Stimulated activated naive CD8-positive, alpha-beta T cell treated with anti-CD3 and anti-CD28 coated beads, Interleukin-15, Interleukin-2, amounts not matched to agents 100 ng/mL and 50 ng/mL, for 24 hours (primary cell): Measurements from ENCODE around the gene CTDSP1.

Experiments
- H3K27ac Mint-ChIP-seq: one replicate; pipeline ENCODE4 v1.8.0; 2021; ENCODE audit warnings: mild to moderate bottlenecking, mixed read lengths
- H3K27me3 Mint-ChIP-seq: one replicate; pipeline ENCODE4 v1.8.0; 2021; ENCODE audit warnings: mixed read lengths
- H3K36me3 Mint-ChIP-seq: one replicate; pipeline ENCODE4 v1.8.0; 2021; ENCODE audit warnings: low read depth, mixed read lengths
- H3K4me1 Mint-ChIP-seq: one replicate; pipeline ENCODE4 v1.8.0; 2021; ENCODE audit warnings: low read depth, mixed read lengths
- H3K4me3 Mint-ChIP-seq: one replicate; pipeline ENCODE4 v1.8.0; 2021; ENCODE audit warnings: mild to moderate bottlenecking, mixed read lengths
- H3K9me3 Mint-ChIP-seq: one replicate; pipeline ENCODE4 v1.8.0; 2021; ENCODE audit warnings: mixed read lengths

CTDSP1 gene

GRCh38 chr2:218370410-218371063, 29.1 kb upstream of the CTDSP1 start:
- Mint-ChIP-seq H3K27ac (no peak overlapping the region), H3K9me3 (no peaks in the 10 kb centered on the region), H3K27me3 (no peaks in the 10 kb centered on the region), H3K36me3 (no peaks in the 10 kb centered on the region), H3K4me1 (peaks cover 23% of the 10 kb centered on the region), H3K4me3 (no peak overlapping the region)

- no peaks in the 10 kb centered on the region for H3K9me3 Mint-ChIP-seq
- peaks cover 19% of the 10 kb centered on the region for H3K4me1 Mint-ChIP-seq
- no peaks in the 10 kb centered on the region for H3K27me3 Mint-ChIP-seq
- no peak overlapping the region for H3K4me3 Mint-ChIP-seq
- no peak overlapping the region for H3K27ac Mint-ChIP-seq
- H3K36me3 Mint-ChIP-seq: no peaks in the 10 kb centered on the region
These were observed 27.7 kb upstream of the CTDSP1 start for GRCh38 chr2:218371983-218372350.

- Mint-ChIP-seq H3K27me3 (no peaks in the 10 kb centered on the region), H3K27ac (no peak overlapping the region), H3K4me3 (no peak overlapping the region), H3K36me3 (no peaks in the 10 kb centered on the region), H3K4me1 (peaks cover 4% of the 10 kb centered on the region), H3K9me3 (no peaks in the 10 kb centered on the region)
These were observed 24.9 kb upstream of the CTDSP1 start for GRCh38 chr2:218374795-218375194.

- Mint-ChIP-seq H3K9me3 (no peaks in the 10 kb centered on the region), H3K4me3 (no peak overlapping the region), H3K4me1 (peaks cover 1% of the 10 kb centered on the region), H3K27ac (no peak overlapping the region), H3K36me3 (no peaks in the 10 kb centered on the region), H3K27me3 (no peaks in the 10 kb centered on the region)
These were observed 24.5 kb upstream of the CTDSP1 start for GRCh38 chr2:218375212-218375611.

DNA sequence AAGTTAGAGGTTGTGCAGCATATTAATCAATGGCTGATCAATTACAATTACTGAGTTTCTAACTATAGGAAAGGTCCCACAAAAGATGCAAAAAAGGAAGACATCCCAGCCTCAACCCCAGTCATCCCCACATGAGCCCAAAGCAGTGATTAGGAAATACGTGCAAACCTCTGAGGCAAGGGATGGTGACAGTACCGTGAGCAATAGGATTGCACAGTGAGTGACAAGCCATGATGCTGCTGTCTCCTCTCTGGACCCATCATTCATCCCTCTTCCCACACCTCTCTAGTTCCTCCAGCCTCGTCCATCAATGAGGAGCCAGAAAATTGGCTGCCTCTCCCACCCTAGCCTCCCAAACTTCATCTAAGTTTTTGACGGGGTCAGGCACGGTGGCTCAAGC, 21.6 kb upstream of the CTDSP1 start:
- H3K4me3 Mint-ChIP-seq: no peak overlapping the region
- no peaks in the 10 kb centered on the region for H3K36me3 Mint-ChIP-seq
- H3K4me1 Mint-ChIP-seq: no peaks in the 10 kb centered on the region
- H3K27me3 Mint-ChIP-seq: no peaks in the 10 kb centered on the region
- no peaks in the 10 kb centered on the region for H3K9me3 Mint-ChIP-seq
- no peak overlapping the region for H3K27ac Mint-ChIP-seq

DNA sequence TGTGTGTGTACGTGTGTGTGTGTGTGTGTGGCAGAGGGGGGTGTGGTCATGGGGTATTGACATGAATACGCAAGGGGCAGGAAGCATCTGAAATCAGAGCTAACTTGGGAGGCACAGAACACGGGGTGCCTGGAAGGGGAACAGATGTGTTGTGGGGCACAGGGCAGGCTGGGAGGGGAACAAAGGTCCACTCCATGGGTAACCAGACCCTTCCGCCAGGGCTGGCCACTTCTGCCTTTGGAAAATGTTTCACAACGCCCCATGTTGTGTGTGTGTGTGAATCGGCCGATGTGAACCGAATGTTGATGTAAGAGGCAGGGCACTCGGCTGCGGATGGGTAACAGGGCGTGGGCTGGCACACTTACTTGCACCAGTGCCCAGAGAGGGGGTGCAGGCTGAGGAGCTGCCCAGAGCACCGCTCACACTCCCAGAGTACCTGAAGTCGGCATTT, 17.7 kb upstream of the CTDSP1 start, which contains the start of gene SLC11A1:
TSS of gene SLC11A1 (plus strand) at position 358 of the 451 bp plus-strand sequence. CDS start 96 bp downstream, outside the sequence.
- Mint-ChIP-seq H3K27me3 (no peaks in the 10 kb centered on the region), H3K4me3 (no peak within 1 kb of the TSS), H3K36me3 (no peaks in the 10 kb centered on the region), H3K27ac (no peak within 1 kb of the TSS), H3K9me3 (no peaks in the 10 kb centered on the region), H3K4me1 (no peaks in the 10 kb centered on the region)

DNA sequence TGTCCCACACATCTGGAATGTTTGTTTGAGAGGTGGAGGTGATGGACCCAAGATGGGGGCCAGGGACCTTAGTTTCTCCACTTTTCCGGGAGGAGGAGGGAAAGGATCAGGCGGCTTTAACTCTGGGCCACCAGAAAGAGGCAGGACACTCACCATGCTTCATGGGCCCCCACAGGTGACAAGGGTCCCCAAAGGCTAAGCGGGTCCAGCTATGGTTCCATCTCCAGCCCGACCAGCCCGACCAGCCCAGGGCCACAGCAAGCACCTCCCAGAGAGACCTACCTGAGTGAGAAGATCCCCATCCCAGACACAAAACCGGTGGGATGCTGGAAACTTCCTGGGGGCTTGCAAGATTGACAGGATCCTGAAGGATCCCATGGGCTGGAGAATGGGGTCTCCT, 16.9 kb upstream of the CTDSP1 start:
- Mint-ChIP-seq H3K4me3 (no peak overlapping the region), H3K36me3 (no peaks in the 10 kb centered on the region), H3K27ac (no peak overlapping the region), H3K4me1 (peaks cover 6% of the 10 kb centered on the region), H3K9me3 (no peaks in the 10 kb centered on the region), H3K27me3 (peaks cover 3% of the 10 kb centered on the region)

- peaks cover 3% of the 10 kb centered on the region for H3K27me3 Mint-ChIP-seq
- no peaks in the 10 kb centered on the region for H3K36me3 Mint-ChIP-seq
- peaks cover 6% of the 10 kb centered on the region for H3K4me1 Mint-ChIP-seq
- H3K4me3 Mint-ChIP-seq: no peak overlapping the region
- no peak overlapping the region for H3K27ac Mint-ChIP-seq
- H3K9me3 Mint-ChIP-seq: no peaks in the 10 kb centered on the region
These were observed 15.7 kb upstream of the CTDSP1 start for GRCh38 chr2:218383892-218384519.

GRCh38 chr2:218384975-218385374, 14.7 kb upstream of the CTDSP1 start:
- Mint-ChIP-seq H3K4me1 (peaks cover 6% of the 10 kb centered on the region), H3K27me3 (peaks cover 3% of the 10 kb centered on the region), H3K27ac (no peak overlapping the region), H3K4me3 (no peak overlapping the region), H3K36me3 (no peaks in the 10 kb centered on the region), H3K9me3 (no peaks in the 10 kb centered on the region)

DNA sequence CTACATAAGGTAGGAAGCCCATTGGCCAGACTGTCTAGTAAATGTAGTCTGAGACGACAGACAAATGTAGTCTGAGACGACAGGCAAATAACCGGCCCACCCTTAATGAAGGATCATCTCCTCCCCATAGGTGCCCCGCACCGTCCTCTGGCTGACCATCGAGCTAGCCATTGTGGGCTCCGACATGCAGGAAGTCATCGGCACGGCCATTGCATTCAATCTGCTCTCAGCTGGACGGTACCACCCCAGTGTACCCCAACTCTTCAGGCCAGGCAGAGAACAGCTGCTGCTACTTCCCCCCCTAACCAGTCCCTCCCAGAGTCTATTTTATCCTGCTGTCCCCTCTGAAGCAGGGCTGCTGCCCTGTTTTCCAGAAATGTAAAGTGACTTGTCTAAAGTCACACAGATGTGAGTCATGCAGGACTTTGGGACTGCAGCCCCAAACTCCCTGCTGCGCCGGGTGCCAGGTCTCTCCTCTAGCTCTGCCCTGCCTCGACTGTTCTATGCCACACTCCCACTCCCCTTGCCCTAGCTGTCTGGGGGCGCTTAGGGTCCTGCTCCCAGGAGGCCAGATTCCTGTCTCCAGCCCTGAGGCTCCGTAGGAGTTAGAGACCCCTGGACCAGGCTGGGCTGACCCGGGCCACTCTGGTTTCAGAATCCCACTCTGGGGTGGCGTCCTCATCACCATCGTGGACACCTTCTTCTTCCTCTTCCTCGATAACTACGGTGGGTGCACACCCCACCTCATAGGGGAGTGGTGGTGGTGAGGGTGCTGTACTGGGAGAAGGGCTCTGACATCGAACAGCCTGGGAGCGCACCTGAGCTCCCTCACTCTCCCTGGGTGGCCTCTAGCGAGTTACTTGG, 12.9 kb upstream of the CTDSP1 start:
- H3K4me3 Mint-ChIP-seq: no peak overlapping the region

GRCh38 chr2:218387369-218388194, 12.1 kb upstream of the CTDSP1 start:
- H3K27ac Mint-ChIP-seq: no peak overlapping the region
- peak overlapping the region; percentile 39 for H3K4me3 Mint-ChIP-seq
- H3K4me1 Mint-ChIP-seq: peaks cover 6% of the 10 kb centered on the region
- peaks cover 3% of the 10 kb centered on the region for H3K27me3 Mint-ChIP-seq
- H3K36me3 Mint-ChIP-seq: no peaks in the 10 kb centered on the region
- H3K9me3 Mint-ChIP-seq: no peaks in the 10 kb centered on the region

More for the DNA sequence above, 12.9 kb upstream of the CTDSP1 start:
- H3K36me3 Mint-ChIP-seq: no peaks in the 10 kb centered on the region
- H3K27ac Mint-ChIP-seq: no peak overlapping the region
- peaks cover 6% of the 10 kb centered on the region for H3K4me1 Mint-ChIP-seq
- no peaks in the 10 kb centered on the region for H3K9me3 Mint-ChIP-seq
- H3K27me3 Mint-ChIP-seq: peaks cover 3% of the 10 kb centered on the region

- H3K4me3 Mint-ChIP-seq: no peak overlapping the region
- H3K36me3 Mint-ChIP-seq: no peaks in the 10 kb centered on the region
- H3K27me3 Mint-ChIP-seq: peaks cover 3% of the 10 kb centered on the region
- no peaks in the 10 kb centered on the region for H3K9me3 Mint-ChIP-seq
- peak overlapping the region; percentile 12 for H3K27ac Mint-ChIP-seq
- peaks cover 19% of the 10 kb centered on the region for H3K4me1 Mint-ChIP-seq
These were observed 10.1 kb upstream of the CTDSP1 start for GRCh38 chr2:218389333-218390150.

DNA sequence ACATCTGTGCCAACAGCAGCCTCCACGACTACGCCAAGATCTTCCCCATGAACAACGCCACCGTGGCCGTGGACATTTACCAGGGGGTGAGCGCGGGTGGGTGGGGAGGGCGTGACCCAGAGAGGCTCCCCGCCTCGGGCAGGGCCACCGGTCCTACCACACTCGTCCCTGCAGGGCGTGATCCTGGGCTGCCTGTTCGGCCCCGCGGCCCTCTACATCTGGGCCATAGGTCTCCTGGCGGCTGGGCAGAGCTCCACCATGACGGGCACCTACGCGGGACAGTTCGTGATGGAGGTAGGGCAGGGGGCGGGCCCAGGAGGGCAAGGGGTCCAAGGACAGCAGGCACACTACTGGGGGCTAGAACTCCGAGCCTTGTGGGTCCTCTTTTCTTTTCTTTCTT, 8.5 kb upstream of the CTDSP1 start:
- Mint-ChIP-seq H3K27me3 (peaks cover 3% of the 10 kb centered on the region), H3K36me3 (no peaks in the 10 kb centered on the region)

DNA sequence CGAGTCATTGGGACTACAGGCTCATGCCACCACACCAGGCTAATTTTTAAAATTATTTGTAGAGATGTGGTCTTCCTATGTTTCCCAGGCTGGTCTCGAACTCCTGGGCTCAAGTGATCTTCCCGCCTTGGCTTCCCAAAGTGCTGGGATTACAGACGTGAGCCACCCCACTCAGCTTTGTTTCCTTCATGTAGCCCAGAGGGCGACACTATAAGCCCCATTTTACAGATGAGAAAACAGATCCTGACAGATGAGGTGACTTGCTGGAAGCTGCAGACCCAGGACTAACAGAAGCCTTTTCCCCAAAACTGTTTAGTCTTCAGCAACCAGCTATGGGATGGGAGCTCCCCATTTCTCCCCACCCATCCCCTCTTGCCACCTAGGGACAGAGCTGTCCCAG, 7.2 kb upstream of the CTDSP1 start:
- Mint-ChIP-seq H3K27me3 (peaks cover 1% of the 10 kb centered on the region), H3K36me3 (no peaks in the 10 kb centered on the region), H3K27ac (no peak overlapping the region), H3K4me3 (no peak overlapping the region), H3K4me1 (peaks cover 40% of the 10 kb centered on the region), H3K9me3 (no peaks in the 10 kb centered on the region)

More for the DNA sequence above, 8.5 kb upstream of the CTDSP1 start:
- no peak overlapping the region for H3K27ac Mint-ChIP-seq
- H3K9me3 Mint-ChIP-seq: no peaks in the 10 kb centered on the region
- H3K4me3 Mint-ChIP-seq: no peak overlapping the region
- peaks cover 33% of the 10 kb centered on the region for H3K4me1 Mint-ChIP-seq
